Choroid plexus epithelial cell (primary cell): Measurements from ENCODE around the gene ZNHIT6.

Experiments
- DNase-seq: peaks from one replicate; pipeline ENCODE4 v3.0.0-alpha.2; 2010; ENCODE audit warnings: low read depth
- H3K4me3 ChIP-seq: 2 replicates; pipeline ENCODE4 v1.5.1; 2011; ENCODE audit warnings: low read depth, mild to moderate bottlenecking, control low read depth, low read length, moderate library complexity
- CTCF ChIP-seq: conservative IDR thresholded peaks from 2 replicates; pipeline ENCODE4 v1.5.1; 2011; ENCODE audit warnings: low read depth, mild to moderate bottlenecking, control low read depth, inconsistent platforms, low read length, moderate library complexity

Gene ZNHIT6

GRCh38 chr1:85638412-85638811, 69.8 kb downstream of the ZNHIT6 start:
- no peak overlapping the region for H3K4me3 ChIP-seq
- no peak for TF ChIP-seq CTCF
- no peak for DNase-seq

GRCh38 chr1:85630493-85630892, 77.7 kb downstream of the ZNHIT6 start:
- TF ChIP-seq CTCF, result no peak
- no peak overlapping the region for H3K4me3 ChIP-seq
- no peak for DNase-seq

GRCh38 chr1:85629532-85629920, 78.7 kb downstream of the ZNHIT6 start:
- TF ChIP-seq CTCF, result no peak
- no peak overlapping the region for H3K4me3 ChIP-seq
- DNase-seq, result peak; percentile 36

- DNase-seq, result peak; percentile 92
- no peak overlapping the region for H3K4me3 ChIP-seq
- no peak for TF ChIP-seq CTCF
These were observed 79.3 kb downstream of the ZNHIT6 start for GRCh38 chr1:85628791-85629531.

- no peak overlapping the region for H3K4me3 ChIP-seq
- no peak for DNase-seq
- no peak for TF ChIP-seq CTCF
These were observed 81.4 kb downstream of the ZNHIT6 start for GRCh38 chr1:85626818-85627217.

- DNase-seq, result no peak
- no peak for TF ChIP-seq CTCF
- no peak overlapping the region for H3K4me3 ChIP-seq
These were observed 83.9 kb downstream of the ZNHIT6 start for GRCh38 chr1:85624361-85624760.

GRCh38 chr1:85623061-85623471, 85.2 kb downstream of the ZNHIT6 start:
- peak; percentile 88 for DNase-seq
- no peak for TF ChIP-seq CTCF
- H3K4me3 ChIP-seq, result no peak overlapping the region
